ENCODE data around the gene ENOX1.

- TF ChIP-seq SMAD4 (CRISPR knock-in tag; IDR thresholded peaks at IDR 0.05) (no peak), SP1 (CRISPR knock-in tag; conservative IDR thresholded peaks at IDR 0.05) (no peak), USF1 (CRISPR knock-in tag; IDR thresholded peaks at IDR 0.05) (no peak), USF2 (CRISPR knock-in tag; IDR thresholded peaks at IDR 0.05) (no peak), E2F4 (CRISPR knock-in tag; IDR thresholded peaks at IDR 0.05; ENCODE audit: borderline replicate concordance, low read depth) (no peak), ESRRA (CRISPR knock-in tag; IDR thresholded peaks at IDR 0.05; ENCODE audit: borderline replicate concordance) (no peak), TP53 (CRISPR knock-in tag; IDR thresholded peaks at IDR 0.05) (no peak), FOXJ3 (CRISPR knock-in tag; IDR thresholded peaks at IDR 0.05; ENCODE audit: borderline replicate concordance) (no peak)
- TF ChIP-seq, protein P1, sequence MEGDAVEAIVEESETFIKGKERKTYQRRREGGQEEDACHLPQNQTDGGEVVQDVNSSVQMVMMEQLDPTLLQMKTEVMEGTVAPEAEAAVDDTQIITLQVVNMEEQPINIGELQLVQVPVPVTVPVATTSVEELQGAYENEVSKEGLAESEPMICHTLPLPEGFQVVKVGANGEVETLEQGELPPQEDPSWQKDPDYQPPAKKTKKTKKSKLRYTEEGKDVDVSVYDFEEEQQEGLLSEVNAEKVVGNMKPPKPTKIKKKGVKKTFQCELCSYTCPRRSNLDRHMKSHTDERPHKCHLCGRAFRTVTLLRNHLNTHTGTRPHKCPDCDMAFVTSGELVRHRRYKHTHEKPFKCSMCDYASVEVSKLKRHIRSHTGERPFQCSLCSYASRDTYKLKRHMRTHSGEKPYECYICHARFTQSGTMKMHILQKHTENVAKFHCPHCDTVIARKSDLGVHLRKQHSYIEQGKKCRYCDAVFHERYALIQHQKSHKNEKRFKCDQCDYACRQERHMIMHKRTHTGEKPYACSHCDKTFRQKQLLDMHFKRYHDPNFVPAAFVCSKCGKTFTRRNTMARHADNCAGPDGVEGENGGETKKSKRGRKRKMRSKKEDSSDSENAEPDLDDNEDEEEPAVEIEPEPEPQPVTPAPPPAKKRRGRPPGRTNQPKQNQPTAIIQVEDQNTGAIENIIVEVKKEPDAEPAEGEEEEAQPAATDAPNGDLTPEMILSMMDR (IDR thresholded peaks at IDR 0.05): no peak
- TF ChIP-seq, protein P2, sequence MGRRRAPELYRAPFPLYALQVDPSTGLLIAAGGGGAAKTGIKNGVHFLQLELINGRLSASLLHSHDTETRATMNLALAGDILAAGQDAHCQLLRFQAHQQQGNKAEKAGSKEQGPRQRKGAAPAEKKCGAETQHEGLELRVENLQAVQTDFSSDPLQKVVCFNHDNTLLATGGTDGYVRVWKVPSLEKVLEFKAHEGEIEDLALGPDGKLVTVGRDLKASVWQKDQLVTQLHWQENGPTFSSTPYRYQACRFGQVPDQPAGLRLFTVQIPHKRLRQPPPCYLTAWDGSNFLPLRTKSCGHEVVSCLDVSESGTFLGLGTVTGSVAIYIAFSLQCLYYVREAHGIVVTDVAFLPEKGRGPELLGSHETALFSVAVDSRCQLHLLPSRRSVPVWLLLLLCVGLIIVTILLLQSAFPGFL (CRISPR knock-in tag; IDR thresholded peaks at IDR 0.05; ENCODE audit: borderline replicate concordance): no peak
These were observed 139.3 kb downstream of the ENOX1 start for GRCh38 chr13:43647471-43647870.
